HFF-Myc (cell line): ENCODE results near the gene RAPGEF1.

Experiments used
- DNase-seq: peaks from one replicate; pipeline ENCODE4 v3.0.0-alpha.2; 2011; ENCODE audit warnings: low read depth; ENCODE audit errors: extremely low read depth
- H3K4me3 ChIP-seq: replicated peaks from 2 replicates; pipeline ENCODE4 v1.5.1; 2011; ENCODE audit warnings: low read depth, mild to moderate bottlenecking, control low read depth, low read length
- TF ChIP-seq, protein P1 (sequence below): IDR thresholded peaks from 2 replicates; pipeline ENCODE4 v1.5.1; 2012; ENCODE audit warnings: mild to moderate bottlenecking, low read depth, low read length, control low read depth; ENCODE audit errors: missing control alignments

RAPGEF1 gene

DNA sequence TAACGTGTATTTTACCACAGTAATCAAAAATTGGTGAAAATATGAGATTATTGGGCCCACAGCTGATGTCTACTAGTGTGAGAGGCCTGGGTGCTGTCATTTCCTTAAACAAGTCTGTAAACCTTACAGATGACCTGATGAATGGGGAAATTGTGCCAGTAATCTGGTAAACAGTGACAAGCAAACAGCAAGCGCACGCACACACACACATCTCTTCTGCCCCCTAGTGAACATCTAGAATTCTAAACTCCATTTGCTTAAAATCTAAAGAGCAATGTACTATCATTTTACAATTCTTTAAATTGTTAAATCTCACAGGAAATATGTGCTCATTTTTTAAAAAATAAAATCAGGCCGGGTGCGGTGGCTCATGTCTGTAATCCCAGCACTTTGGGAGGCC lies 7.5 kb upstream of the RAPGEF1 start:
- TF ChIP-seq, protein P1, sequence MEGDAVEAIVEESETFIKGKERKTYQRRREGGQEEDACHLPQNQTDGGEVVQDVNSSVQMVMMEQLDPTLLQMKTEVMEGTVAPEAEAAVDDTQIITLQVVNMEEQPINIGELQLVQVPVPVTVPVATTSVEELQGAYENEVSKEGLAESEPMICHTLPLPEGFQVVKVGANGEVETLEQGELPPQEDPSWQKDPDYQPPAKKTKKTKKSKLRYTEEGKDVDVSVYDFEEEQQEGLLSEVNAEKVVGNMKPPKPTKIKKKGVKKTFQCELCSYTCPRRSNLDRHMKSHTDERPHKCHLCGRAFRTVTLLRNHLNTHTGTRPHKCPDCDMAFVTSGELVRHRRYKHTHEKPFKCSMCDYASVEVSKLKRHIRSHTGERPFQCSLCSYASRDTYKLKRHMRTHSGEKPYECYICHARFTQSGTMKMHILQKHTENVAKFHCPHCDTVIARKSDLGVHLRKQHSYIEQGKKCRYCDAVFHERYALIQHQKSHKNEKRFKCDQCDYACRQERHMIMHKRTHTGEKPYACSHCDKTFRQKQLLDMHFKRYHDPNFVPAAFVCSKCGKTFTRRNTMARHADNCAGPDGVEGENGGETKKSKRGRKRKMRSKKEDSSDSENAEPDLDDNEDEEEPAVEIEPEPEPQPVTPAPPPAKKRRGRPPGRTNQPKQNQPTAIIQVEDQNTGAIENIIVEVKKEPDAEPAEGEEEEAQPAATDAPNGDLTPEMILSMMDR: peak; percentile 58
- no peak overlapping the region for H3K4me3 ChIP-seq
- no peak for DNase-seq

GRCh38 chr9:131745610-131746009 lies 5.7 kb upstream of the RAPGEF1 start:
- H3K4me3 ChIP-seq: no peak overlapping the region
- TF ChIP-seq, protein P1: no peak
- no peak for DNase-seq

- TF ChIP-seq, protein P1: no peak
- no peak overlapping the region for H3K4me3 ChIP-seq
- no peak for DNase-seq
These were observed 4.9 kb upstream of the RAPGEF1 start for GRCh38 chr9:131744720-131745201.

DNA sequence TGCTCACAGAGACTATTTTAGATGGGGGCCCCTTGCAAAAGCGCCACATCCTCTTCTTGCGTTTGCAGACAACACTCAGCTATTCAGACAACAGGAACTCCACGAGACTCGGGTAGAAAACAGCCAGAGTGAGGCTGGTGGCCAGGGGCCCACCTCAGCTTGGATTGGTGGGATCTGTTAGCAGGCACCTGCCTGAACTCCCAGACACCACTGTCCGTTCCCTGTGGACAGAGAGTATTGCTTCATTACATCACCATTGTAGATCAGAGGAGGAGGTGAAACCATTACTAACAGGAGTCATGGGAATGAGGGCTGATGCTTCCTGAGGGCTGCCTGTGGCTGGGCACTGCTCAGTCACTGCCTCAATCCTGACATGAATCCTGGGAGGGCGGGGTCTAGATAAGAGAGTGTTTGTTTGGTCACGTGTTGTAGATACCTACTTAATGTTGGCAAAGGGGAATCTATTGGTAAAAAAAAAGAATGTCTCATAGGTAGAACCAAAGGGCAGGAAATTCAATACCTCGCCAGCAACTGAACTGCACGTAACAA lies 4.4 kb upstream of the RAPGEF1 start:
- TF ChIP-seq, protein P1: no peak
- H3K4me3 ChIP-seq: no peak overlapping the region
- no peak for DNase-seq

DNA sequence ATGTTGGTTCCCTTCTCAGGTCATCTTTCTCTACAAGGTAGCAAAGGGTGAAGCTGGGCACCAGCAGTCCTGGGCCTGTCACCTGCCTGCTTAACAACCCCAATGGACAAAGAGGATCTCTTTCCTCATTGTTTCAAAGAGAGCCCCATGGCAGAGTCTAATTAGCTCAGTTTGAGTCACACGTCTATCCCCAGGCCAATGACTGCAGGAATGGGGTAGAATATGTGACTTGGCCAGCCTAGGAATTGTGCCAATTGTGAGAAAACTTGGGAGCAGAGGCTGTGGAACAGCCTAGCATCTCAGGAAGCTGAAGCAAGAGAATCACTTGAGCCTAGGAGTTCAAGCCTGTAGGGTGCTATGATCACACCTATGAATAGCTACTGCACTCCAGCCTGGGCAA lies 3.6 kb upstream of the RAPGEF1 start:
- H3K4me3 ChIP-seq: no peak overlapping the region
- DNase-seq: no peak
- TF ChIP-seq, protein P1: no peak

DNA sequence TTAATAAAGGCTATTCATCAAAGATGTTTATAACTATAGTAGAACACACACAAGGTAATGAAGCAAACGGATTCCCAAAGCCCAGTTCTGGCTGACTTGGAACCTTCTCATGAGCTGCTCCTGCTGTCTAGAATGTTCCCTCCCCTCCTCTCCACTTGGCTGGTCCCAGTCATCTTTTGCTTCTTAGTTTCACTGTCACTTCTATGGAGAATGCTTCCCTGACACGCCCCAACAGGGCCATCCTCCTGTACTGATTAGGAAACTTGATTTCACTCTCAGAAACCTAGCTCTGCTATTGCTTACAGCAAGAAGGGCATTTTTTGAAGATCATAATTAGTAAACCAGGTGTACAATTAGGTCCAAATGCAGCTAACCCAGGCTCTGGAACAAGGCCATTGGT lies 3.2 kb upstream of the RAPGEF1 start:
- H3K4me3 ChIP-seq: no peak overlapping the region
- DNase-seq: no peak
- TF ChIP-seq, protein P1: no peak

- H3K4me3 ChIP-seq: no peak overlapping the region
- TF ChIP-seq, protein P1: no peak
- no peak for DNase-seq
These were observed 1.0 kb upstream of the RAPGEF1 start for GRCh38 chr9:131740898-131741297.
